Spleen (tissue), 7 donors: Measurements from ENCODE around the gene OR1I1.

ENCODE experiments used
- CTCF ChIP-seq, 11 experiments: fragments of 200-600 bp in 7 of 11; fragments of 450-650 bp in 4 of 11; sonication (generic) in 4 of 11; IDR thresholded peaks in 8 of 11; conservative IDR thresholded peaks in 3 of 11; 1 replicate in 7 of 11; 2 replicates in 4 of 11; pipeline versions ENCODE4 v1.4.0 to v1.8.0; 2016 to 2021; ENCODE audit warnings: antibody characterized with exemption in 11 of 11, inconsistent platforms in 4 of 11, mild to moderate bottlenecking in 1 of 11
- POLR2A ChIP-seq, 3 donors: fragments of 450-650 bp; IDR thresholded peaks; one replicate each; pipeline ENCODE4 v1.5.1; 2017; ENCODE audit warnings: antibody characterized with exemption in 3 of 3, mild to moderate bottlenecking in 1 of 3
- POLR2AphosphoS5 ChIP-seq, 3 donors: sonication (generic); formaldehyde crosslinking; IDR thresholded peaks; one replicate each; pipeline ENCODE4 v1.5.1; 2017; ENCODE audit warnings: antibody characterized with exemption in 3 of 3
- donor health status: DM: no; HTN: no; CAD: no; lungs with moderate emphysema.
- donor health status: DM: no; HTN: no; CAD: no.
- donor health status: DM: no; HTN: no; CAD: no.

GRCh38 chr19:15137777-15138176 lies 55.8 kb downstream of the OR1I1 start:
- TF ChIP-seq CTCF (IDR thresholded peaks at IDR 0.05 in 8 of 11, conservative IDR thresholded peaks at IDR 0.05 in 3 of 11) (no peak), POLR2A (IDR thresholded peaks at IDR 0.05) (no peak), POLR2AphosphoS5 (IDR thresholded peaks at IDR 0.05) (no peak)
